HepG2 (cell line): ENCODE data around the gene PC. TPM values are rescaled to one million over a fixed set of nuclear protein-coding genes. Genes with fewer than 3 reads are reported as not detected.

ENCODE experiments used
- ATAC-seq: fragments of 200-7000 bp; cut with Tn5 transposase; 3 replicates; pipeline ENCODE4 v1.9.1; 2020; ENCODE audit warnings: mild to moderate bottlenecking, moderate library complexity
- BruUV-seq: library from RNA; stranded (reverse); fragments of 400-500 nt; replicated peaks from 2 replicates; lab custom pipeline; 2021; lab: Mats Ljungman, UMichigan
- CTCF ChIA-PET: fragments of 300-600 bp; formaldehyde crosslinking; extraction: SDS; loops from one replicate; lab custom pipeline; 2021; ENCODE audit warnings: low total read pairs, inconsistent platforms, low intra/inter-chr PET ratio; lab: Yijun Ruan, JAX
- POLR2A ChIA-PET: fragments of 350-600 bp; sonication (Branson Sonifier 250); formaldehyde crosslinking; loops from one replicate; lab custom pipeline; 2020; ENCODE audit warnings: antibody characterized with exemption, inconsistent platforms; lab: Yijun Ruan, JAX
- DNase-seq: peaks from one replicate; pipeline ENCODE4 v3.0.0-alpha.2; 2015; ENCODE audit warnings: low spot score
- FAIRE-seq: peaks from 3 replicates; lab custom pipeline; 2011; peaks lifted over from hg19 to GRCh38; lab: Jason Lieb, UNC
- H2AFZ ChIP-seq: one replicate; pipeline ENCODE4 v1.6.1; 2011; ENCODE audit warnings: low read length, inconsistent platforms
- H3K27ac ChIP-seq: fragments of 300-600 bp; 3 replicates; pipeline ENCODE4 v1.8.0; 2011; ENCODE audit warnings: mixed run types, mild to moderate bottlenecking, mixed read lengths, low read length, inconsistent platforms; ENCODE audit not compliant: insufficient read depth; ENCODE audit errors: extremely low read length
- H3K27me3 ChIP-seq, 2 experiments: fragments of 200-600 bp in 1 of 2; 2 replicates in 1 of 2; 3 replicates in 1 of 2; pipeline versions ENCODE4 v1.6.0 to v1.8.0; 2011; ENCODE audit warnings: low read length in 2 of 2, mild to moderate bottlenecking in 2 of 2, moderate library complexity in 2 of 2, inconsistent platforms in 1 of 2; ENCODE audit not compliant: insufficient read depth in 2 of 2, control insufficient read depth in 1 of 2
- H3K36me3 ChIP-seq, 2 experiments: fragments of 200-600 bp in 1 of 2; replicated peaks in 1 of 2; 2 replicates in 1 of 2; 3 replicates in 1 of 2; pipeline versions ENCODE4 v1.5.1 to v1.8.0; 2011; ENCODE audit warnings: low read length in 2 of 2, inconsistent platforms in 1 of 2; ENCODE audit not compliant: insufficient read depth in 2 of 2, control insufficient read depth in 1 of 2
- H3K4me1 ChIP-seq: 2 replicates; pipeline ENCODE4 v1.5.1; 2012; ENCODE audit warnings: low read length, inconsistent platforms; ENCODE audit not compliant: insufficient read depth
- H3K4me2 ChIP-seq: 2 replicates; pipeline ENCODE4 v1.6.0; 2011; ENCODE audit warnings: low read depth, low read length, inconsistent platforms
- H3K4me3 ChIP-seq, 3 experiments: fragments of 200-600 bp in 1 of 3; sonication (generic), shearing (Covaris generic) in 1 of 3; replicated peaks in 1 of 3; 2 replicates each; pipeline ENCODE4 v1.5.1; 2011 to 2016; ENCODE audit warnings: low read length in 3 of 3, inconsistent platforms in 2 of 3, low read depth in 2 of 3, mild to moderate bottlenecking in 2 of 3, control low read depth in 1 of 3, mixed read lengths in 1 of 3; ENCODE audit not compliant: insufficient read depth in 1 of 3
- H3K79me2 ChIP-seq: one replicate; pipeline ENCODE4 v1.6.1; 2011; ENCODE audit warnings: low read length, inconsistent platforms; ENCODE audit not compliant: insufficient read depth
- H3K9ac ChIP-seq: 2 replicates; pipeline ENCODE4 v1.6.0; 2011; ENCODE audit warnings: mild to moderate bottlenecking, low read depth, low read length, inconsistent platforms; ENCODE audit not compliant: insufficient read depth
- H3K9me3 ChIP-seq: 2 replicates; pipeline ENCODE4 v1.5.1; 2012; ENCODE audit warnings: mild to moderate bottlenecking, low read length
- H4K20me1 ChIP-seq: 2 replicates; pipeline ENCODE4 v1.6.0; 2011; ENCODE audit warnings: inconsistent platforms, mild to moderate bottlenecking, low read length, moderate library complexity; ENCODE audit not compliant: insufficient read depth
- ATF7 ChIP-seq, 2 experiments: fragments of 450-650 bp in 1 of 2; sonication (generic) in 1 of 2; formaldehyde crosslinking in 1 of 2; IDR thresholded peaks; 2 replicates each; pipeline versions ENCODE4 v1.4.0 to v1.6.1; 2016 to 2020; ENCODE audit warnings: antibody characterized with exemption in 1 of 2, mild to moderate bottlenecking in 1 of 2, missing genetic modification reagents in 1 of 2
- GLI4 ChIP-seq: sonication (generic); formaldehyde crosslinking; IDR thresholded peaks from 2 replicates; pipeline ENCODE4 v1.5.1; 2020; ENCODE audit warnings: missing genetic modification reagents, mild to moderate bottlenecking, moderate library complexity, borderline replicate concordance
- PHF5A ChIP-seq: IDR thresholded peaks from one replicate; pipeline ENCODE4 v1.6.1; 2018; ENCODE audit warnings: low read depth, missing genetic modification reagents; ENCODE audit not compliant: unreplicated experiment
- RFX3 ChIP-seq: IDR thresholded peaks from 2 replicates; pipeline ENCODE4 v1.6.1; 2016; ENCODE audit warnings: missing biosample characterization, missing genetic modification reagents
- SP4 ChIP-seq: sonication (generic); formaldehyde crosslinking; IDR thresholded peaks from 2 replicates; pipeline ENCODE4 v1.8.1; 2023; ENCODE audit warnings: mild to moderate bottlenecking, missing genetic modification reagents
- U2AF2 ChIP-seq: fragments of 200-400 bp; formaldehyde crosslinking; IDR thresholded peaks from 2 replicates; pipeline ENCODE4 v1.6.1; 2017; ENCODE audit warnings: low read depth, mild to moderate bottlenecking, low read length
- ZFX ChIP-seq: sonication (generic); formaldehyde crosslinking; IDR thresholded peaks from 2 replicates; pipeline ENCODE4 v1.4.0; 2020; ENCODE audit warnings: mild to moderate bottlenecking, low read depth, missing genetic modification reagents, moderate library complexity
- ZNF235 ChIP-seq: sonication (generic); formaldehyde crosslinking; IDR thresholded peaks from 2 replicates; pipeline ENCODE4 v1.8.1; 2023; ENCODE audit warnings: mild to moderate bottlenecking, missing genetic modification reagents, borderline replicate concordance
- ZNF260 ChIP-seq: sonication (generic); formaldehyde crosslinking; IDR thresholded peaks from 2 replicates; pipeline ENCODE4 v1.4.0; 2020; ENCODE audit warnings: missing genetic modification reagents, low read depth, mild to moderate bottlenecking, borderline replicate concordance
- ZNF564 ChIP-seq: sonication (generic); formaldehyde crosslinking; IDR thresholded peaks from 2 replicates; pipeline ENCODE4 v1.8.1; 2023; ENCODE audit warnings: mild to moderate bottlenecking, missing genetic modification reagents
- ZNF879 ChIP-seq: sonication (generic); formaldehyde crosslinking; IDR thresholded peaks from 2 replicates; pipeline ENCODE4 v1.8.1; 2023; ENCODE audit warnings: missing genetic modification reagents
- WGBS: methylation state at CpG from one replicate; pipeline ENCODE4 v1.1.6; 2017; ENCODE audit warnings: low lambda C conversion rate; 5-methylcytosine and 5-hydroxymethylcytosine counted together
- in situ Hi-C: cut with HindIII; loops from 2 replicates; pipeline ENCODE4 v1.10.0; 2017; ENCODE audit warnings: low pct_unique_long_range_greater_than_20kb; ENCODE audit not compliant: extremely low pct_ligation_motif_present
- intact Hi-C: fragments of 100-400 bp; cut with micrococcal nuclease; formaldehyde crosslinking; loops from one replicate; pipeline ENCODE4 v1.10.0; 2022; ENCODE audit not compliant: unreplicated experiment
- polyA plus RNA-seq, 8 experiments: library from polyadenylated mRNA; depleted of rRNA in 3 of 8; stranded (reverse) in 7 of 8; unstranded in 1 of 8; fragments of >200 nt; fragmentation: Illumina TruSeq in 4 of 8; extraction: Trizol in 4 of 8; gene quantifications; 2 replicates each; pipeline versions ENCODE4 v1.2.1 to v1.2.3, GENCODE V29; 2011 to 2016; ENCODE audit warnings: low read depth in 4 of 8, missing spikeins in 1 of 8, mixed read lengths in 1 of 8; ENCODE audit not compliant: insufficient read depth in 1 of 8
- total RNA-seq, 5 experiments: library from RNA; depleted of rRNA; stranded (reverse); fragments of >200 nt; fragmentation: Illumina TruSeq; extraction: Trizol; gene quantifications; 2 replicates each; pipeline ENCODE4 v1.2.3, GENCODE V29; 2016; ENCODE audit warnings: low read depth in 1 of 5

PC gene
- total and polyA plus RNA-seq, 2 of the 13 experiments (the other 11 are each of a cell fraction or from before 2014, with no cell fraction given): 29.0 to 39.0 TPM

GRCh38 chr11:66970371-66970806, 12.2 kb upstream of the PC start:
- Histone ChIP-seq H2AFZ (no peak overlapping the region), H3K9ac (0 out of 2 replicates have a peak overlapping the region, but pooled peaks have one; percentile 4), H3K36me3 (no peaks in the 10 kb centered on the region), H3K4me2 (peak overlapping the region; percentile 82), H4K20me1 (no peaks in the 10 kb centered on the region), H3K4me3 (peak overlapping the region in 1 of 3 experiments; percentile 56; a peak in 1 of 6 replicates), H3K4me1 (peaks cover 94% of the 10 kb centered on the region), H3K9me3 (no peaks in the 10 kb centered on the region), H3K79me2 (no peaks in the 10 kb centered on the region), H3K27ac (peak overlapping the region; percentile 64), H3K27me3 (no peaks in the 10 kb centered on the region)
- FAIRE-seq: no peak
- DNase-seq: no peak
- in situ Hi-C loops: loop anchor here (10.0 kb wide), 1 partner anchor 126 kb away; the partner anchor contains the start of gene RCE1
- no peak for ATAC-seq
- 15% methylated on average over 4 of the region's 4 CpGs for WGBS
- BruUV-seq: no TSS peak
- ChIA-PET POLR2A (interaction anchor here (1.5 to 3.3 kb wide), 6 partner anchors 12 to 128 kb away, joined by 5 to 30 read pairs (median 7); partner anchors contain the start of genes PC and RCE1), CTCF (no interaction called here)
- no peak for TF ChIP-seq ZNF879
- TF ChIP-seq RFX3 (CRISPR knock-in tag): no peak
- TF ChIP-seq PHF5A: no peak
- no peak for TF ChIP-seq ZFX (CRISPR knock-in tag)
- TF ChIP-seq ZNF260: no peak
- no peak for TF ChIP-seq GLI4 (CRISPR knock-in tag)
- TF ChIP-seq ZNF564 (CRISPR knock-in tag): peak; percentile 100
- no peak for TF ChIP-seq ATF7 (IDR thresholded peaks at IDR 0.05)
- 0 out of 2 replicates have a peak, but pooled peaks have one; percentile 1 for TF ChIP-seq ATF7 (CRISPR knock-in tag; IDR thresholded peaks at IDR 0.05)
- TF ChIP-seq ZNF235 (CRISPR knock-in tag): no peak
- no peak for TF ChIP-seq U2AF2
- no peak for TF ChIP-seq SP4 (CRISPR knock-in tag)
- intact Hi-C loops: no loop called here
